IPS-18c (cell line): ENCODE measurements around the gene SPIN1.

Experiments
- H3K4me3 ChIP-seq: 2 replicates; pipeline ENCODE4 v1.7.0; 2013; ENCODE audit warnings: low read depth, mild to moderate bottlenecking, low read length, moderate library complexity; ENCODE audit not compliant: insufficient read depth
- H3K9me3 ChIP-seq: one replicate; pipeline ENCODE4 v1.6.1; 2013; ENCODE audit warnings: mild to moderate bottlenecking, low read length, moderate library complexity; ENCODE audit not compliant: control insufficient read depth, insufficient read depth

SPIN1 gene

DNA sequence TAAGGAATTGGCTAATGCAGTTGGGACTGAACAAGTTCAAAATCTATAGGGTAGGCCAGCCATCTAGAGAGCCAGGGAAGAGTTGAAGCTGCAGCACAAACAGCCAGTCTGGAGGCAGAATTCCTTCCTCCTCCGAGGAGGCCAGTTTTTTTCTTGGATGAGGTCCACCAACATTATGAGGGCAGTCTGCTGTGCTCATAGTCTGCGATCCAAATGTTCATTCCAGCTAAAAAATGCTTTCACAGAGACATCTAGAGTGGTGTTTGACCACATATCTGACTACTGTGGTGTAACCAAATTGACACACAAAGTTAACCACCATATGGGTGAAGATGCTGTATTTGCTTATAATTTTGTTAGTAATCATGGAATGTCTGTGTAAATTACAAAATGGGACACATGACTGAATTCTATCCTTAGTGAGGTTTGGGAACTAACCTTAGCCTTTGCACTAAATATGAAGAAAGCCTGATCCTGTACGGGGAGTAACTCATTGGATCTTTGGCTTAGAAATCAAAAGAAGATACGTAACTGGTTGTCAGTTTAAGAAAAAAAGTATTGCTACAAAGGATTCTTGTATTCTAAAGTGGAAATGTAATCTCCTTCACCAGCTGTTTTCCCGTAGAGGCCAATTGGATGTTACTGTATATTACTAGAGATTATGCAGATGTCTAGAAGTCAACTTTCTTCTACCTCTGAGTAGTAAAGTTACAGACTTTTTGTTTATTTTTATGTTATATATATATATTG, 70.6 kb downstream of the SPIN1 start:
- no peaks in the 10 kb centered on the region for H3K9me3 ChIP-seq

DNA sequence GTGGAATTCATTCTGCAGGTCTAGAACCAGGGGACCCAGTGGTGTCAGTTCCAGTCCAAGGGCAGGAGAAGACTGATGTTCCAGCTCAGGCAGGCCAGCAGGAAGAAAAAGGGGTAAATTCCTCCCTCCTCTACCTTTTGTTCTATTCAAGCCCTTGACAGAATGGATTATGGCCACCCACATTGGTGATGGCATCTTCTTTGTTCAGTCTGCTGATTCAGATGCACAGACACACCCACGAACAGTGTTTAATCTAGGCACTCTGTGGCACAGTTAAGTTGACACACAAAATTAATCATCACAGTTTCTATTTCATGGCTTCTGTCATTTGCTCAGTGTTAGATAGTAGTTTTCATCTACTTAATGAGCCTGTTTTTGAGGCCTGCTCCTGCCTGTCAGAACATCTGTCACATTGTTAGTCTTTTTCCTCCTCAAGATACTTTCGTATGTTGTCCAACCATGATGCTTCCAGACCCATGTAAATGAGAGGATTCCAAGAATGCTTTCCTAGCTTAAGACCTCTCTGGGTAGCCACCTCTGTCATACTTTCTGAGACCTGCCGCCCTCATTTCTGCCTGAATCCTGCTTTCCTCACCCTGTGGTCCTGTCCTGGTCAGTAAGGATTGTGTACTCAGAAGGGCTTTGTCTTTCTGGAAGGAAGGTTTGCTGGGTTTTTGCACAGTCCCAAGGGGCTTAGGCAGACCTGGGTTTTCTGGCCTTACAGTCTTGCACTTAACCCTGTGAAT, 72.5 kb downstream of the SPIN1 start:
- H3K9me3 ChIP-seq: no peaks in the 10 kb centered on the region
- no peak overlapping the region for H3K4me3 ChIP-seq

More for the DNA sequence above, 70.6 kb downstream of the SPIN1 start:
- H3K4me3 ChIP-seq: no peak overlapping the region

DNA sequence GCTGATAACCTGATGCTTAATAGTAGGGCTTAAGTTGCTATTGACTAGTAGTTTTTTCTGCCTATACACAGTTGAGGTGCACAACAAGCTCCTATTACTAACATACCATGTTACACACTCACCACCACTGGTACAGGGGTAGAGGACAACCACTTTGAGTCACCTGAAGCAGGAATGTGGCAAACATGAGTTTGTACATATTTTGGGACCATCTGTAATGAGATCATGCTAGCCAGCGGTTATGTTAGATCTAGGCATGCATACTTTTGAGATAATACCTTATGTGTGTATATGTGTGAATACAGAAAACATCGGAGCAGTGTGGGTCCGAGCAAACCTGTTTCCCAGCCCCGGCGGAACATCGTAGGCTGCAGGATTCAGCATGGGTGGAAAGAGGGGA, 73.9 kb downstream of the SPIN1 start:
- H3K4me3 ChIP-seq: no peak overlapping the region
- no peaks in the 10 kb centered on the region for H3K9me3 ChIP-seq

DNA sequence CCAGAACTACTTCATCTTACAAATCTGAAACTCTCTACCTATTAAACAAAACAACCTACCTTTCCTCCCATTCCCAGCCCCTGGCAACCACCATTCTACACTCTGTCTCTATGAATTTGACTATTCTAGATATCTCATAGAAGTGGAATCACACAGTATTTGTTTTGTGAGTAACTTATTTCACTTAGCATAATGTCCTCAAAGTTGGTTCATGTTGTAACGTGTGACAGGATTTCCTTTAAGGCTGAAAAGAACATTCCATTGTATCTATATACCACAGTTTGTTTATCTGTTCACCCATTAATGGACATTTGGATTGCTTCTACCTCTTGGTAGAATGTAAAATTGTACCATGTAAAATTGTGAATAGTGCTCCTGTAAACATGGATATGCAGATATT, 76.6 kb downstream of the SPIN1 start:
- no peak overlapping the region for H3K4me3 ChIP-seq
- no peaks in the 10 kb centered on the region for H3K9me3 ChIP-seq

DNA sequence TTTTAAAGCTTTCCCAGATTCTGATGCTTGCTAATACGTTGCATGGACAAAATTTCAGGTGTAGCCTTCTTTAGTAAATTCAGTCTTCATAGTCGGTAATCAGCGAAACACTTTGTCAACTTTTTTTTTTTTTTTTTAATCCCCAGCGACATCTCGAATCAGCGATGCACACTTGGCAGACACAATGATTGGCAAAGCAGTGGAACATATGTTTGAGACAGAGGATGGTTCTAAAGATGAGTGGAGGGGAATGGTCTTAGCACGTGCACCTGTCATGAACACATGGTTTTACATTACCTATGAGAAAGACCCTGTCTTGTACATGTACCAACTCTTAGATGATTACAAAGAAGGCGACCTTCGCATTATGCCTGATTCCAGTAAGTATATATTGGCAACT, 80.0 kb downstream of the SPIN1 start:
- H3K9me3 ChIP-seq: no peaks in the 10 kb centered on the region
- H3K4me3 ChIP-seq: no peak overlapping the region

DNA sequence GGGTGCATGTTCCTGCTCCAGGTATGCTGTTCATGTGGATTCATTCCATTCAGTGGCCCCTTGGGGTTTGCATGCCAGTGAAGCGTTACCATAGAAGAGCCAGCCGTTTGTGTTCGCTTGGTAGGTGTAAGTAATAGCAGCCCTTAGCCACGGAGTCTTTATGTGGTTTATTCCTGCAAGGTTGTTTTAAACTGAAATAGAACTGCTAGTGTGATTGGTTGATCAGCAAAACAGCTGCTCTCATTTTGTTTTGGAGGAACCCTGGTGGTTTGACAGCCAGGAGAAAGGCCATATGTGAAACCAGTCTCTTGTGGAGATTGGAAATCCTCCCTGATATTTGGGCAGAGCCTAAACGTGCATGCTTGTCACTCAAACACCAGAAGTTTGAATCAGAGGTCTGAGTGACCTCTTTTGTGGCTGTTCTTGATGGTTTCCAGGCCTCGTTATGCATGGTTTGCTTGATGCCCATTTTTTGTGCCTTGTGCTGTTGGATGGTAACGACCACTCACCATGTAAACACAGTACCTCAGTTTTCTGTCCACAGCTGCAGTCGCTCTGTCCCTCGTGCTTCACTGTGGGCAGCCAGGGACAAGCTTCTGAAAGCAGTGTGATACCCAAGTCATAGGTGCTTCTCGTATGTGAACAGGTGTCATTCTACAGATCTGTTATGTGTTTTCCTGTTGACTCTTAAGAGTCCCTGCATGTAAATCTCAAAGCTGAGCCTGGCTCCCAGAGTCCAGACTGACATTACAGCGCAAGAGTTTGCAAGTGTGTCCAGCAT, 88.4 kb downstream of the SPIN1 start:
- no peaks in the 10 kb centered on the region for H3K9me3 ChIP-seq
- no peak overlapping the region for H3K4me3 ChIP-seq

DNA sequence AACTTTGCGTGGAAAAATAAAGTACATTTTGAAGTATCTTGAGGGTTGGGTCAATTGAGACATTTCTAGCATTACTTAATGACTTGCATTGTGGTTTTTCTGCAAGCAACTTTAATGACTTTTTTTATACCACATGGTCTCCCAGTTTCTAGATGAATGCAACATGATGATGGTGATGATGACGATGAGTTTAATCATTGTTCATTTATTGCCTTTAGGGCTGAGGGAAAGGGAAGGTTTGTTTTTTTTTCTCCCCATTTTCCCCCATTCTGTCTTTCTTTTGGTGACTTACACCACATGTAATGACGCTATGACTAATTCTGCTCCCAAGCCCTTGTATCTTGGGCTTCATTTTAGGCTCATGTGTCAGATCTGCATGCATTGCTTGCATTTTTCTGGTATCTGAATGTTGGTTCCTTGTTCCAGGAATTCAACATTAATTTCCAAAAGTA, 89.1 kb downstream of the SPIN1 start:
- Histone ChIP-seq H3K9me3 (no peaks in the 10 kb centered on the region), H3K4me3 (no peak overlapping the region)

DNA sequence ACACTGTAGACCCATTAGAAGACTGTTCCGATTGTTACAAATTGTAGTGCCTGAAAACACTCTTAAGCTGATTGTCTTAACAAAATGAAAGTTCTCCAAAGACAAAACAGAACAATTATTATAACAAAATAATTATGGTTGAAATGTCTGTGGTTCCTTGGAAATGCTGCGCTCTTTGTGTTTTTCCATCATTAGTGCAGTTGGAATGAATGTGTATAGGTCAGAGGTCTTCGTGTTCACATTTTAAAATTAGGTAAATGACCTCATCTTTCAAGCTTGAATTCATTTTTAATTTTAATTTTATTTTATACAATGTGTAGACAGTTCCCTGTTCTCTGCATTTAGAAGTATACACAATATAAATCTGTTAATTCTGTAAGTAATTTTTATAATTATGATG, 90.0 kb downstream of the SPIN1 start:
- Histone ChIP-seq H3K4me3 (no peak overlapping the region), H3K9me3 (no peaks in the 10 kb centered on the region)

DNA sequence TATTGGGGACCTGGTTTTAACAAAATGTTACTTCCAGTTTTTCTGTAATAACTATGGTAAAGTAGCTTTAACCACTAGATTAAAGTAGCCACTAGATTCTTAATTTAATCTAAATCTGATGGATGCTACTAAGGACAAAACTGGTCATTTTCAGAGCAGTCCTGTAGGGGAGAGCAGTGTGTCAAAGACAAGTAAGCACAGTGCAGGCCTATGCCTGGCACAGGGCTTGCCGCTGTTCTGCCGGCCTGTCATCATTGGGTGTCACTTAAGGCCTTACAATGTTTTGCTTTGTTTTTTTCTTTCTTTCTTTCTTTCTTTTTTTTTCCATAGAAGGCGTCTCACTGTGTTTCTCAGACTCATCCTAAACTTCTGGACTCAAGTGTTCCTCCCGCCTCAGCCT, 93.7 kb downstream of the SPIN1 start:
- H3K4me3 ChIP-seq: no peak overlapping the region
- no peaks in the 10 kb centered on the region for H3K9me3 ChIP-seq

DNA sequence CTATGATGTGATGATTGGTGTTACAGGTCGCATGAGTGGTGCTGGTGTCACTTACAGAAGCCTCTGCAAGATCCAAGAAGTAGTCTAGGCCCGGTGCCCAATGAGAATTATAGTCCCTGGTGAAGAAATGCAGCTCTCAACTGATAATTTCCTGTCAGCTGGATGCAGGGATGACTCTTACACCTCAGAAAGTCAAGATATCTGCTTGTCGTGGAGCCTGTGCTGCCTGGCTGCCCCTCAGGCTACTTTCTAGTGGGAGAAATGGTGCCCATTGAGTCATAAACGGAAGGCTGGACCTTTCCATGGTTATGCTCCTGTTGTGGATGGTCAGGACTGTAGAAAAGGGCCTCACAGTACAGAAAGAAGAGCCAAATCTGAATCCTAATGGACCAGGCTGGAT, 99.9 kb downstream of the SPIN1 start:
- no peak overlapping the region for H3K4me3 ChIP-seq
- H3K9me3 ChIP-seq: no peaks in the 10 kb centered on the region

DNA sequence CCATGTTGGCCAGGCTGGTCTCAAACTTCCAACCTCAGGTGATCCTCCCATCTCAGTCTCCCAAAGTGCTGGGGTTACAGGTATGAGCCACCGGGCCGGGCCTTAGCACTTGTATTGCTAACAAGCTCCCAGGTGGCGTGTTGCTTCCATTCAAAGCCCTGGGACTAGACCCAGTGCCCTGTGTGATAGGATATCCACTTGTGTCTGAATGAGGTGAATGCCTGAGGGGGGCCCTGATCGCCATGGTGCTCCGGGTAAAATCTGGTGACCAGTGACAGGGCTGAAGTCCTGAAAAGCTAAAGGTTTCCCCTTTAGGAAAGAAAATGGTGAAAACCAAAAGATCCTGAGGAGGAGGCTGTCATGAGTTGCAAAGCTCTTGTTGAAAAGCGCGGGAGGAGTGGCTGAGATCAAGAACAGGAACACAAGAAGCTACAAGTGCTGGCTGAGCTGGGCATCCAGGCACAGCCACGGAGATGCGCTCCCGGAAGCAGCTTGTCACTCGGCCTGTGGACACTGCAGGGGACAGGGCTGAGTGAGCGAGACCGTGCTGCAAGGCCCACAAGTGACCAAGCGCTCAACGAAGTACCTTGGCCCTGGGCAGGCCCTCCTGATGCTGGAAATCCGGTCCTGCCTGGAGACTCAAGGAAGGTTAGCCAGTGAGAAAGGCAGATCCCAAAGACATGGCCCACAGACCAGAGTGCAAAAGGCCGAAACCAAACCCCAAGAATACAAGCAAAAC, 106.9 kb downstream of the SPIN1 start:
- Histone ChIP-seq H3K9me3 (peaks cover under 1% of the 10 kb centered on the region), H3K4me3 (no peak overlapping the region)

DNA sequence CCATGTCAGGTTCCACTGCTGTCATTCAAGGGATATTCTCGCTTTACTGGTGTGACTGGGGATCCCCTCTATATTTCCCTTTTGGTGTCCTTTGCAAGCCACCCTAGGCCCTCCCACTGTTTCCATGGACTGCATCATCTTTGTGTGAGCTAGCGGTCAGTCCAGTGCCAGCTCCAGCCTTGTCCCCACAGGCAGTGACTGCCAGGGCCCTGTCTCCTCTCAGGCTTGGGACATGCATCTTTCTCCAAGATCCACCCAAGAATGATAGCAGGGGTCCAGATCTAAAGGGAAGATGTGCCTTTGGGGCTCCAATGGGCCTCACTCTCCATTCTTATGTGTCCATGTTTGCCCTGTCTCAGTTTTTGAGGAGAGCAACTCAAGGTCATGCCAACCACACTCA, 109.0 kb downstream of the SPIN1 start:
- H3K4me3 ChIP-seq: no peak overlapping the region
- H3K9me3 ChIP-seq: peaks cover 2% of the 10 kb centered on the region

DNA sequence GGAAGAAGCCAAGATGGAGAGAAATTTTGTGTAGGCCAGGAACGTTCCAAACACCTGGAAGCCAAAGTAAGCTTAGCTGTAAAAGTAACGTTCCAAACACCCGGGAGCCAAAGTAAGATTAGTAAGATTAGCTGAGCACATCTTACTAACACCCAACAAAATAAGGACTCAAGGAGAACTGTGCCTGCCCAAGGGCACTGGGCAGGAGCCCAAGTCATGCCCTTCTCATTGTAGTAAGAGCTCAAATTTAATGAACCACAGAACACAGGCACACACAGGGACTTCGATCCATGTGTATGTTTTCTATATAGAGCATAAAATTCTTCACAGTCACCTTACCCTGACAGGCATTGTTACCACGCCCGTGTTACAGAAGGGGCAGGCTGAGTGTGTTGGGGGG, 110.6 kb downstream of the SPIN1 start:
- Histone ChIP-seq H3K9me3 (peaks cover 2% of the 10 kb centered on the region), H3K4me3 (no peak overlapping the region)

DNA sequence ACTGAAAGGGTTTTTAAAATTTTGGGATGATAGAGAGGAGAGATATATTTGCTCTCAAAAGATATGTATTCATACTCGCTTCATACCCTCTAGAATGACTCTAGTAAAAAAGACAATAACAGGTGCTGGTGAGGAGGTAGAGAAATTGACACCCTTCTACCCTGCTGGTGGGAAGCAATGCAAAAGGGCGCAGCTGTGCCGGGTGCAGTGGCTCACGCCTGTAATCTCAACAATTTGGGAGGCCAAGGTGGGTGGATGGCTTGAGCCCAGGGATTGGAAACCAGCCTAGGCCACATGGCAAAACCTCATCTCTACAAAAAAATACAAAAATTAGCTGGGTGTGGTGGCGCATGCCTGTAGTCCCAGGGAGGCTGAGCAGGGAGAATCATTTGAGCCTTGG, 112.8 kb downstream of the SPIN1 start:
- peaks cover 2% of the 10 kb centered on the region for H3K9me3 ChIP-seq

DNA sequence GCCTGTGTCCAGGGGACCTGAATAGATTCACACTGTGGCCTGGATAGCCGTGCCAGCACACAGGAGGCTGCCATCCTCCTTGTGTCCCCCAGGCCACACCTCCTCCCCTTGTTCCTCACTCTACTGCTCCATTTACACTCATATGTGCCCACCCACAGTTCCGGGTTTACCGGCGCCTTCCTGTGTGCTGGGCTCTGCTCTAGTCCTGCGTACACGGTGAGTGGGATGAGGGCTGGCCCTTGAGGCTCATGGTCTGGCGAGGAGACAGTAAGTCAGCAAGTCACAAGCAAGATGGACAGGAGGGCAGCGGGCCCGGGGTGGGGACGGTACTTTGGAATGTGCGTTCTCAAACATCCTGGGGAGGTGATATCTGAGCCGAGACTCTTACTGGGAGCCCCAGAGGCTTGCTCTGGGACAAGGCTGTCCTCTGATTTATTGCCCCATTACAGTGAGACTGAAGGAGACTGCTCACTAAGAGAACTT, 114.3 kb downstream of the SPIN1 start:
- Histone ChIP-seq H3K4me3 (no peak overlapping the region), H3K9me3 (peaks cover 2% of the 10 kb centered on the region)

More for the DNA sequence above, 112.8 kb downstream of the SPIN1 start:
- no peak overlapping the region for H3K4me3 ChIP-seq

DNA sequence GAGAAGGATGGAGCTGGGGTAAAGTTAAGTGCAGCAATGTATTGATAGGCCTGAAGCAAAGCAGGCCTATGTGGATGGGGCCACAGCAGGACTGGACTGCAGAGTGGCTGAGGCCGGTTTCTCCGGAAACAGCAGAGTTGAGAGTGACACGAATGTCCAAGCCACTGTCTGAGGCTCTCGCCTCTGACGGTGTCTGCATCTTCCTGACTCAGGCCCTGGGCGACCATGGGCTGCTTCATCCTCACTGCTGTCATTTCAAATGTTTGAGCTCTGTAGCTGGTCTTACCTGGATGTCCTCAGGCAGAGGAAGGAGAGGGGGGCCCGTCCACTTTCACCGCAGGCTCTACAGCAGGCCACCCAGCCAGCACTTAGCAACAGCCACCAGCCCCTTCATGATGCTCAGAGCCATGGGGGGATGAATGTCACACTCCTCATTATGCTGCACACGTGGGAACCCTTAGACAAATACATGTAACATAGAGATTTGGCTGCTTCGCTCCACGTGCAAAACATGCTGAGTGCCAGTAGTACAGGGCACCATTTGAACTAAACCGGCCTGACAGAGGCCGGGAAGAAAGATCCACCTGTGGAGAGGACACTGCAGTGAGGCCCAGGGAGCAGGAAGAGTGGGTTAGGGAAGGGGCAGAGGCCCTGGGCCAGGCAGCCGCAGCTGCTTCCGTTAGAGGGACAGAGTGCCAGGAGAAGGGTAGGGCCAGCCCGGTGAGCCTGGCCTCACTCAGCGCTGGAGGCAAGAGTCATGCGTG, 115.0 kb downstream of the SPIN1 start:
- Histone ChIP-seq H3K9me3 (peaks cover 2% of the 10 kb centered on the region), H3K4me3 (no peak overlapping the region; the same call in 1 of the 2 replicates)
